ENCODE measurements around the gene CCL22. TPM values are rescaled to one million over a fixed set of nuclear protein-coding genes. Genes with fewer than 3 reads are reported as not detected.
A peak's percentile ranks its signal among the peaks of the same experiment; 100 is the strongest.
"Not testable (repeated sequence)": the region's sequence is repeated elsewhere in the genome, so short reads cannot be mapped to it uniquely, and the experiment has no call there.

The CCL22 gene
- total RNA-seq, 2 donors from 2014 or later: 0.51 TPM; not detected in 1

- intact Hi-C loops (cut with DNase I): no loop called here
- Histone ChIP-seq H3K27ac (peak overlapping the region; percentile 60 to 80), H3K4me3 (no peak overlapping the region), H3K27me3 (replicated peaks; ENCODE audit: insufficient read depth) (no peaks in the 10 kb centered on the region), H3K9me3 (no peaks in the 10 kb centered on the region), H3K4me1 (replicated peaks) (peaks cover 5% of the 10 kb centered on the region), H3K36me3 (no peaks in the 10 kb centered on the region)
- WGBS: 20% methylated on average over 8 of the region's 8 CpGs
- peak; percentile 95 for DNase-seq (ENCODE audit: low spot score)
- TF ChIP-seq POLR2A (IDR thresholded peaks at IDR 0.05) (no peak), CTCF (IDR thresholded peaks at IDR 0.05) (no peak), POLR2AphosphoS5 (IDR thresholded peaks at IDR 0.05) (peak; percentile 94)
Measured at GRCh38 chr16:57341441-57342303, 16.9 kb upstream of the CCL22 start.

- DNase-seq (ENCODE audit: low spot score); H3K36me3 ChIP-seq; H3K4me3 ChIP-seq; intact Hi-C loops (cut with DNase I); H3K9me3 ChIP-seq; H3K27me3 ChIP-seq (replicated peaks; ENCODE audit: insufficient read depth); H3K4me1 ChIP-seq (replicated peaks): not testable (repeated sequence)
- peak overlapping the region; percentile 60 to 80 for H3K27ac ChIP-seq
- 85% methylated on average over 9 of the region's 9 CpGs for WGBS
Measured at GRCh38 chr16:57342606-57343005, 16.0 kb upstream of the CCL22 start.

- 90% methylated on average over 7 of the region's 7 CpGs for WGBS
- H3K4me1 ChIP-seq (replicated peaks): peaks cover 5% of the 10 kb centered on the region
Measured at GRCh38 chr16:57343221-57343620, 15.4 kb upstream of the CCL22 start.

GRCh38 chr16:57344094-57344493 lies 14.5 kb upstream of the CCL22 start:
- H3K4me1 ChIP-seq (replicated peaks); H3K27ac ChIP-seq; DNase-seq (ENCODE audit: low spot score); H3K36me3 ChIP-seq; H3K9me3 ChIP-seq; H3K4me3 ChIP-seq; intact Hi-C loops (cut with DNase I); H3K27me3 ChIP-seq (replicated peaks; ENCODE audit: insufficient read depth): not testable (repeated sequence)
- 94% methylated on average over 5 of the region's 5 CpGs for WGBS

More at GRCh38 chr16:57343221-57343620, 15.4 kb upstream of the CCL22 start:
- Histone ChIP-seq H3K27ac (no peak overlapping the region), H3K36me3 (no peaks in the 10 kb centered on the region), H3K27me3 (replicated peaks; ENCODE audit: insufficient read depth) (no peaks in the 10 kb centered on the region), H3K4me3 (no peak overlapping the region), H3K9me3 (no peaks in the 10 kb centered on the region)
- DNase-seq (ENCODE audit: low spot score): no peak
- TF ChIP-seq POLR2AphosphoS5 (IDR thresholded peaks at IDR 0.05) (no peak), CTCF (IDR thresholded peaks at IDR 0.05) (no peak), POLR2A (IDR thresholded peaks at IDR 0.05) (no peak)
- intact Hi-C loops (cut with DNase I): no loop called here

- DNase-seq (ENCODE audit: low spot score): no peak
- TF ChIP-seq CTCF (IDR thresholded peaks at IDR 0.05) (no peak), POLR2A (IDR thresholded peaks at IDR 0.05) (no peak), POLR2AphosphoS5 (IDR thresholded peaks at IDR 0.05) (no peak)
- H3K9me3 ChIP-seq: no peaks in the 10 kb centered on the region
- no peak overlapping the region for H3K27ac ChIP-seq
- no peak overlapping the region for H3K4me3 ChIP-seq
- H3K27me3 ChIP-seq (replicated peaks; ENCODE audit: insufficient read depth): no peaks in the 10 kb centered on the region
- H3K36me3 ChIP-seq: no peaks in the 10 kb centered on the region
- intact Hi-C loops (cut with DNase I): no loop called here
- WGBS: 61% methylated on average over 2 of the region's 2 CpGs
- H3K4me1 ChIP-seq (replicated peaks): peaks cover 5% of the 10 kb centered on the region
Measured at GRCh38 chr16:57345021-57345420, 13.6 kb upstream of the CCL22 start.

- 22% methylated on average over 3 of the region's 3 CpGs for WGBS
- Histone ChIP-seq H3K36me3 (no peaks in the 10 kb centered on the region), H3K9me3 (no peaks in the 10 kb centered on the region), H3K4me3 (no peak overlapping the region), H3K27me3 (replicated peaks; ENCODE audit: insufficient read depth) (no peaks in the 10 kb centered on the region), H3K4me1 (replicated peaks) (peaks cover 5% of the 10 kb centered on the region), H3K27ac (no peak overlapping the region)
- no peak for TF ChIP-seq CTCF (IDR thresholded peaks at IDR 0.05)
- intact Hi-C loops (cut with DNase I): no loop called here
- DNase-seq (ENCODE audit: low spot score): no peak
Measured at GRCh38 chr16:57345666-57346204, 12.8 kb upstream of the CCL22 start.

All from prostate gland (tissue), 2 donors.